NCI-H510A (cell line): Measurements from ENCODE around the gene ANGPTL3.

Experiments
- DNase-seq: peaks from one replicate; lab custom pipeline; 2025; lab: John Stamatoyannopoulos, UW

The ANGPTL3 gene

GRCh38 chr1:62628506-62628905, 31.2 kb downstream of the ANGPTL3 start:
- DNase-seq: no peak

GRCh38 chr1:62637392-62638105, 40.2 kb downstream of the ANGPTL3 start:
- DNase-seq: no peak

- no peak for DNase-seq
These were observed 46.0 kb downstream of the ANGPTL3 start for GRCh38 chr1:62643283-62643682.

- DNase-seq: no peak
These were observed 55.1 kb downstream of the ANGPTL3 start for GRCh38 chr1:62652387-62652786.

- no peak for DNase-seq
These were observed 57.4 kb downstream of the ANGPTL3 start for GRCh38 chr1:62654744-62655143.
